HCT116 (cell line): Measurements from ENCODE around the gene CMIP. TPM values are rescaled to one million over a fixed set of nuclear protein-coding genes. Genes with fewer than 3 reads are reported as not detected.

Source experiments
- ATAC-seq: fragments of 200-7000 bp; cut with Tn5 transposase; 2 replicates; pipeline ENCODE4 v1.9.1; 2020; ENCODE audit warnings: mild to moderate bottlenecking, moderate library complexity
- BruUV-seq: library from RNA; stranded (reverse); fragments of 400-500 nt; replicated peaks from 2 replicates; lab custom pipeline; 2021; lab: Mats Ljungman, UMichigan
- CTCF ChIA-PET: fragments of 300-600 bp; sonication (Branson Sonifier 250); formaldehyde crosslinking; loops from one replicate; lab custom pipeline; 2021; ENCODE audit warnings: antibody characterized with exemption; lab: Charles Lee
- POLR2A ChIA-PET: fragments of 300-600, 350-600 bp; sonication (Branson Sonifier 250); formaldehyde crosslinking; loops from one replicate; lab custom pipeline; 2021; ENCODE audit warnings: antibody characterized with exemption; lab: Charles Lee
- RAD21 ChIA-PET, 2 experiments: fragments of 300-600 bp; sonication (Branson Sonifier 250); formaldehyde crosslinking; loops; one replicate each; lab custom pipeline; 2023; ENCODE audit warnings: low total read pairs in 2 of 2; ENCODE audit not compliant: uncharacterized antibody in 2 of 2, unreplicated experiment in 2 of 2, low non-redundant PET in 1 of 2; lab: Charles Lee
- DNase-seq: peaks from one replicate; pipeline ENCODE4 v3.0.0-alpha.2; 2010; ENCODE audit warnings: low read depth, low spot score
- H2AFZ ChIP-seq: fragments of 200-600 bp; shearing (Covaris generic), sonication (generic); 2 replicates; pipeline ENCODE4 v1.6.1; 2017; ENCODE audit warnings: low read depth, mixed run types, mixed read lengths, antibody characterized with exemption, low read length; ENCODE audit not compliant: poor library complexity, severe bottlenecking
- H3K27ac ChIP-seq: 2 replicates; pipeline ENCODE4 v1.5.1; 2012; ENCODE audit warnings: low read depth, low read length
- H3K27me3 ChIP-seq: fragments of 200-600 bp; sonication (generic); 2 replicates; pipeline ENCODE4 v1.6.1; 2016; ENCODE audit warnings: mixed run types, low read length, mixed read lengths; ENCODE audit not compliant: insufficient read depth
- H3K36me3 ChIP-seq, 2 experiments: fragments of 200-500 bp in 1 of 2; fragments of 200-600 bp in 1 of 2; sonication (Bioruptor generic) in 1 of 2; sonication (generic) in 1 of 2; 2 replicates each; pipeline versions ENCODE4 v1.5.1 to v1.6.1; 2014 to 2016; ENCODE audit warnings: low read length in 2 of 2, inconsistent platforms in 1 of 2, mixed read lengths in 1 of 2, mixed run types in 1 of 2; ENCODE audit not compliant: insufficient read depth in 2 of 2, control insufficient read depth in 1 of 2
- H3K4me1 ChIP-seq, 2 experiments: fragments of 200-600 bp in 1 of 2; sonication (generic) in 1 of 2; 2 replicates each; pipeline versions ENCODE4 v1.5.1 to v1.6.1; 2012 to 2017; ENCODE audit warnings: low read length in 2 of 2, inconsistent platforms in 1 of 2, mild to moderate bottlenecking in 1 of 2, mixed read lengths in 1 of 2, mixed run types in 1 of 2, moderate library complexity in 1 of 2; ENCODE audit not compliant: insufficient read depth in 2 of 2, control insufficient read depth in 1 of 2
- H3K4me2 ChIP-seq: fragments of 200-600 bp; sonication (generic); 2 replicates; pipeline ENCODE4 v1.6.1; 2017; ENCODE audit warnings: mixed run types, low read length, mixed read lengths
- H3K4me3 ChIP-seq, 2 experiments: fragments of 200-600 bp in 1 of 2; sonication (generic) in 1 of 2; replicated peaks in 1 of 2; 2 replicates each; pipeline ENCODE4 v1.5.1; 2011 to 2016; ENCODE audit warnings: low read length in 2 of 2, control low read depth in 1 of 2, low read depth in 1 of 2, mild to moderate bottlenecking in 1 of 2, mixed read lengths in 1 of 2, mixed run types in 1 of 2
- H3K79me2 ChIP-seq: fragments of 200-600 bp; sonication (generic); 2 replicates; pipeline ENCODE4 v1.6.1; 2017; ENCODE audit warnings: mild to moderate bottlenecking, mixed run types, low read length, moderate library complexity, mixed read lengths; ENCODE audit not compliant: insufficient read depth
- H3K9ac ChIP-seq: fragments of 200-600 bp; sonication (generic); 2 replicates; pipeline ENCODE4 v1.6.1; 2016; ENCODE audit warnings: low read length, mixed read lengths
- H3K9me2 ChIP-seq: fragments of 200-600 bp; sonication (generic), shearing (Covaris generic); 2 replicates; pipeline ENCODE4 v1.6.1; 2017; ENCODE audit warnings: mixed run types, mild to moderate bottlenecking, moderate library complexity; ENCODE audit not compliant: insufficient read depth
- H3K9me3 ChIP-seq, 2 experiments: fragments of 200-500 bp in 1 of 2; fragments of 200-600 bp in 1 of 2; sonication (Bioruptor generic) in 1 of 2; sonication (generic) in 1 of 2; 2 replicates each; pipeline ENCODE4 v1.6.1; 2014 to 2017; ENCODE audit warnings: low read length in 2 of 2, mixed read lengths in 2 of 2, inconsistent platforms in 1 of 2, low read depth in 1 of 2, mild to moderate bottlenecking in 1 of 2, mixed run types in 1 of 2, moderate library complexity in 1 of 2; ENCODE audit not compliant: control insufficient read depth in 1 of 2, insufficient read depth in 1 of 2
- H4K20me1 ChIP-seq: fragments of 200-600 bp; sonication (generic), shearing (Covaris generic); 2 replicates; pipeline ENCODE4 v1.6.1; 2017; ENCODE audit warnings: mixed run types, mild to moderate bottlenecking, moderate library complexity; ENCODE audit not compliant: insufficient read depth
- FOSL1 ChIP-seq: IDR thresholded peaks from 2 replicates; pipeline ENCODE4 v1.6.1; 2012; ENCODE audit warnings: low read depth
- RAD21 ChIP-seq: IDR thresholded peaks from 2 replicates; pipeline ENCODE4 v1.6.1; 2012; ENCODE audit warnings: low read depth, mild to moderate bottlenecking
- REST ChIP-seq: IDR thresholded peaks from 2 replicates; pipeline ENCODE4 v1.6.1; 2012; ENCODE audit warnings: low read depth
- SIN3A ChIP-seq: IDR thresholded peaks from 2 replicates; pipeline ENCODE4 v1.6.1; 2012; ENCODE audit warnings: low read depth
- SP1 ChIP-seq: IDR thresholded peaks from 2 replicates; pipeline ENCODE4 v1.6.1; 2012; ENCODE audit warnings: low read depth
- SRF ChIP-seq: IDR thresholded peaks from 2 replicates; pipeline ENCODE4 v1.6.1; 2012; ENCODE audit warnings: low read depth
- TCF7L2 ChIP-seq: IDR thresholded peaks from 2 replicates; pipeline ENCODE4 v1.7.0; 2011; ENCODE audit warnings: borderline replicate concordance, inconsistent platforms; ENCODE audit not compliant: insufficient read depth, insufficient read length; ENCODE audit errors: extremely low read depth
- ZBTB33 ChIP-seq: IDR thresholded peaks from 2 replicates; pipeline ENCODE4 v1.6.1; 2011; ENCODE audit warnings: mild to moderate bottlenecking, low read length, moderate library complexity; ENCODE audit not compliant: insufficient replicate concordance; ENCODE audit errors: extremely low read depth
- ZFX ChIP-seq: fragments of 450-650 bp; IDR thresholded peaks from 2 replicates; pipeline ENCODE4 v1.6.1; 2017
- ZNF274 ChIP-seq: fragments of 200-500 bp; sonication (Bioruptor generic); IDR thresholded peaks from 2 replicates; pipeline ENCODE4 v1.6.1; 2014; ENCODE audit warnings: mild to moderate bottlenecking, low read depth, low read length, inconsistent platforms
- intact Hi-C: fragments of 100-400 bp; cut with micrococcal nuclease; formaldehyde crosslinking; loops from 2 replicates; pipeline ENCODE4 v1.10.0; 2022
- total RNA-seq: library from RNA; stranded (reverse); gene quantifications from one replicate; pipeline ENCODE4 v1.2.1, GENCODE V29; 2021; ENCODE audit not compliant: unreplicated experiment

The CMIP gene
- total RNA-seq, 1 experiment from 2014 or later = 64.6 TPM

- RAD21 ChIA-PET = no interaction called here
These were observed 228.8 kb downstream of the CMIP start for GRCh38 chr16:81673432-81673831.

More at GRCh38 chr16:81673432-81673831, 228.8 kb downstream of the CMIP start:
- Histone ChIP-seq H3K36me3 (peaks cover 8 to 37% of the 10 kb centered on the region in 2 experiments; a peak in 3 of 4 replicates), H3K4me1 (no peaks in the 10 kb centered on the region), H3K4me3 (no peak overlapping the region), H3K27me3 (no peaks in the 10 kb centered on the region), H3K79me2 (no peaks in the 10 kb centered on the region), H3K4me2 (no peak overlapping the region), H3K9ac (no peak overlapping the region), H3K9me3 (no peaks in the 10 kb centered on the region), H3K27ac (no peak overlapping the region), H3K9me2 (no peaks in the 10 kb centered on the region), H4K20me1 (no peaks in the 10 kb centered on the region), H2AFZ (no peak overlapping the region)
- TF ChIP-seq SIN3A (no peak), ZFX (no peak), SRF (no peak), ZNF274 (no peak), RAD21 (no peak), SP1 (no peak), ZBTB33 (no peak), TCF7L2 (no peak), REST (no peak), FOSL1 (no peak)
- intact Hi-C loops = no loop called here
- no peak for ATAC-seq
- BruUV-seq = no TSS peak
- DNase-seq = no peak
- ChIA-PET CTCF (no interaction called here), POLR2A (no interaction called here)
